CD4-positive, alpha-beta T cell (primary cell): Measurements from ENCODE around the gene CDC14A. TPM values are rescaled to one million over a fixed set of nuclear protein-coding genes. Genes with fewer than 3 reads are reported as not detected.

Experiments used
- ATAC-seq: fragments of 200-7000 bp; cut with Tn5 transposase; one replicate; pipeline ENCODE4 v1.10.0; 2022; ENCODE audit warnings: mild to moderate bottlenecking; ENCODE audit not compliant: poor library complexity
- CTCF ChIA-PET: fragments of 350-600 bp; sonication (Branson Sonifier 250); formaldehyde crosslinking; loops from one replicate; lab custom pipeline; 2021; ENCODE audit warnings: antibody characterized with exemption, inconsistent platforms; lab: Charles Lee
- POLR2A ChIA-PET: fragments of 350-600 bp; sonication (Branson Sonifier 250); formaldehyde crosslinking; loops from one replicate; lab custom pipeline; 2021; ENCODE audit warnings: antibody characterized with exemption, inconsistent platforms; lab: Charles Lee
- DNase-seq, 14 experiments: peaks; one replicate each; pipeline ENCODE4 v3.0.0-alpha.2; 2013 to 2020; ENCODE audit warnings: mixed read lengths in 2 of 14
- H3K27ac ChIP-seq, 2 donors: one replicate each; pipeline versions ENCODE4 v1.5.1 to v1.7.0; 2013; ENCODE audit warnings: low read length in 2 of 2, low read depth in 1 of 2, mild to moderate bottlenecking in 1 of 2
- H3K27me3 ChIP-seq, 2 experiments: 1 replicate in 1 of 2; 2 replicates in 1 of 2; pipeline versions ENCODE4 v1.6.1 to v1.7.0; 2013; ENCODE audit warnings: low read length in 2 of 2, control low read depth in 1 of 2, mild to moderate bottlenecking in 1 of 2, moderate library complexity in 1 of 2; ENCODE audit not compliant: insufficient read depth in 2 of 2, control insufficient read depth in 1 of 2
- H3K36me3 ChIP-seq: one replicate; pipeline ENCODE4 v1.6.1; 2013; ENCODE audit warnings: low read length, control low read depth; ENCODE audit not compliant: insufficient read depth
- H3K4me1 ChIP-seq: one replicate; pipeline ENCODE4 v1.6.1; 2013; ENCODE audit warnings: low read length, control low read depth; ENCODE audit not compliant: insufficient read depth
- H3K4me3 ChIP-seq: one replicate; pipeline ENCODE4 v1.5.1; 2013; ENCODE audit warnings: mild to moderate bottlenecking, low read length, moderate library complexity
- H3K9me3 ChIP-seq, 2 experiments: 1 replicate in 1 of 2; 2 replicates in 1 of 2; pipeline versions ENCODE4 v1.6.1 to v1.7.0; 2013; ENCODE audit warnings: low read length in 2 of 2, mild to moderate bottlenecking in 2 of 2, control low read depth in 1 of 2, moderate library complexity in 1 of 2; ENCODE audit not compliant: control insufficient read depth in 1 of 2, insufficient read depth in 1 of 2
- H3K27ac Mint-ChIP-seq: one replicate; pipeline ENCODE4 v1.8.0; 2020; ENCODE audit warnings: mixed read lengths
- H3K27me3 Mint-ChIP-seq: one replicate; pipeline ENCODE4 v1.8.0; 2021; ENCODE audit warnings: mixed read lengths
- H3K36me3 Mint-ChIP-seq: one replicate; pipeline ENCODE4 v1.8.0; 2021; ENCODE audit warnings: low read depth, mixed read lengths
- H3K4me1 Mint-ChIP-seq: one replicate; pipeline ENCODE4 v1.8.0; 2021; ENCODE audit warnings: low read depth, mixed read lengths
- H3K4me3 Mint-ChIP-seq: one replicate; pipeline ENCODE4 v1.8.0; 2020; ENCODE audit warnings: mild to moderate bottlenecking, mixed read lengths
- H3K9me3 Mint-ChIP-seq: one replicate; pipeline ENCODE4 v1.8.0; 2020; ENCODE audit warnings: mixed read lengths
- CTCF ChIP-seq: fragments of 200-600 bp; IDR thresholded peaks from one replicate; pipeline ENCODE4 v1.8.0; 2022; ENCODE audit warnings: antibody characterized with exemption, mild to moderate bottlenecking
- intact Hi-C, 2 experiments: fragments of 100-400 bp; cut with DNase I in 1 of 2; cut with micrococcal nuclease in 1 of 2; formaldehyde crosslinking; loops; one replicate each; pipeline versions ENCODE4 v1.15.1 to v1.9.0; 2023 to 2025; cut with DNase I, micrococcal nuclease
- total RNA-seq, 174 experiments: library from RNA in 2 of 174; stranded (reverse) in 2 of 174; gene quantifications; one replicate each; pipeline ENCODE4 v1.2.3 and lab custom pipeline; 2021 to 2026

Gene CDC14A
- total RNA-seq, 2 experiments from 2014 or later, result 174 to 182 TPM

GRCh38 chr1:100434831-100435230 is 82.5 kb downstream of the CDC14A start:
- H3K27ac Mint-ChIP-seq, result peak overlapping the region; percentile 76
- H3K27me3 Mint-ChIP-seq, result no peaks in the 10 kb centered on the region
- Histone ChIP-seq H3K4me3 (no peak overlapping the region), H3K36me3 (peaks cover 42% of the 10 kb centered on the region), H3K9me3 (peaks cover 0 to 5% of the 10 kb centered on the region in 2 experiments), H3K27ac (peak overlapping the region; percentile 3 to 11), H3K4me1 (peaks cover 63% of the 10 kb centered on the region), H3K27me3 (no peaks in the 10 kb centered on the region)
- POLR2A ChIA-PET, result interaction anchor here (0.6 to 4.8 kb wide), 4 partner anchors 11 to 30 kb away, joined by 3 to 41 read pairs (median 5); no protein-coding TSS in a partner anchor
- no peak for DNase-seq
- ATAC-seq, result no peak
- TF ChIP-seq CTCF, result no peak
- peaks cover 15% of the 10 kb centered on the region for H3K9me3 Mint-ChIP-seq
- peak overlapping the region; percentile 54 for H3K4me3 Mint-ChIP-seq
- peaks cover 90% of the 10 kb centered on the region for H3K4me1 Mint-ChIP-seq
- CTCF ChIA-PET, result interaction anchor here (0.9 to 1.2 kb wide), 2 partner anchors 10 to 46 kb away, joined by 3 read pairs; no protein-coding TSS in a partner anchor
- intact Hi-C loops, result loop anchor here in 1 of 2 experiments (2.0 to 5.0 kb wide), 3 partner anchors 14 to 83 kb away; partner anchors contain the start of gene CDC14A
- peaks cover 83% of the 10 kb centered on the region for H3K36me3 Mint-ChIP-seq

- intact Hi-C loops, result loop anchor here in 1 of 2 experiments (5.0 kb wide), 2 partner anchors 36 to 86 kb away; partner anchors contain the start of gene CDC14A
- H3K27me3 Mint-ChIP-seq, result no peaks in the 10 kb centered on the region
- H3K9me3 Mint-ChIP-seq, result peaks cover 10% of the 10 kb centered on the region
- TF ChIP-seq CTCF, result no peak
- ChIA-PET POLR2A (interaction anchor here (2.2 to 4.0 kb wide), 3 partner anchors 14 to 85 kb away, joined by 8 to 59 read pairs (median 45); partner anchors contain the start of gene CDC14A), CTCF (no interaction called here)
- ATAC-seq (no peak), DNase-seq (no peak)
- H3K4me3 ChIP-seq, result no peak overlapping the region
- H3K4me1 Mint-ChIP-seq, result peaks cover 90% of the 10 kb centered on the region
- peaks cover 57% of the 10 kb centered on the region for H3K4me1 ChIP-seq
- H3K27ac Mint-ChIP-seq, result peak overlapping the region; percentile 90
- H3K36me3 Mint-ChIP-seq, result peaks cover 80% of the 10 kb centered on the region
- peaks cover 31% of the 10 kb centered on the region for H3K36me3 ChIP-seq
- peaks cover 0 to 5% of the 10 kb centered on the region in 2 experiments for H3K9me3 ChIP-seq
- peak overlapping the region; percentile 59 to 79 for H3K27ac ChIP-seq
- H3K4me3 Mint-ChIP-seq, result peak overlapping the region; percentile 8
- no peaks in the 10 kb centered on the region for H3K27me3 ChIP-seq
Observed at GRCh38 chr1:100438375-100438774, 86.1 kb downstream of the CDC14A start.

- H3K9me3 Mint-ChIP-seq, result peaks cover 10% of the 10 kb centered on the region
- H3K36me3 Mint-ChIP-seq, result peaks cover 80% of the 10 kb centered on the region
- no peak for TF ChIP-seq CTCF
- peak overlapping the region; percentile 59 to 79 for H3K27ac ChIP-seq
- no peak overlapping the region for H3K4me3 ChIP-seq
- ATAC-seq, result no peak
- H3K4me1 ChIP-seq, result peaks cover 61% of the 10 kb centered on the region
- CTCF ChIA-PET, result interaction anchor here (1.5 kb wide), 1 partner anchor 20 kb away, joined by 8 read pairs; no protein-coding TSS in a partner anchor
- POLR2A ChIA-PET, result interaction anchor here (1.4 to 4.0 kb wide), 8 partner anchors 15 to 401 kb away, joined by 5 to 59 read pairs (median 9); partner anchors contain the start of gene CDC14A
- H3K27ac Mint-ChIP-seq, result peak overlapping the region; percentile 90
- H3K27me3 ChIP-seq, result no peaks in the 10 kb centered on the region
- peaks cover 0 to 5% of the 10 kb centered on the region in 2 experiments for H3K9me3 ChIP-seq
- H3K27me3 Mint-ChIP-seq, result no peaks in the 10 kb centered on the region
- intact Hi-C loops, result loop anchor here in 1 of 2 experiments (5.0 kb wide), 2 partner anchors 36 to 86 kb away; partner anchors contain the start of gene CDC14A
- no peak for DNase-seq
- peaks cover 90% of the 10 kb centered on the region for H3K4me1 Mint-ChIP-seq
- peak overlapping the region; percentile 6 for H3K4me3 Mint-ChIP-seq
- H3K36me3 ChIP-seq, result peaks cover 35% of the 10 kb centered on the region
Observed at GRCh38 chr1:100438789-100439188, 86.5 kb downstream of the CDC14A start.
